Keratinocyte (primary cell): ENCODE results near the gene TRIP12.

Experiments used
- EZH2 ChIP-seq: IDR thresholded peaks from one replicate; pipeline ENCODE4 v1.6.1; 2012; ENCODE audit warnings: inconsistent platforms, mild to moderate bottlenecking, low read length, moderate library complexity
- TF ChIP-seq, protein P1 (sequence below), 3 experiments: IDR thresholded peaks in 1 of 3; conservative IDR thresholded peaks in 1 of 3; optimal IDR thresholded peaks in 1 of 3; 2 replicates in 2 of 3; 3 replicates in 1 of 3; pipeline versions ENCODE3 to v1.5.1; 2011; ENCODE audit warnings: low read length in 3 of 3, mild to moderate bottlenecking in 3 of 3, moderate library complexity in 2 of 3, control low read depth in 1 of 3, inconsistent platforms in 1 of 3; ENCODE audit not compliant: insufficient read depth in 2 of 3; ENCODE audit errors: extremely low read depth in 1 of 3

DNA sequence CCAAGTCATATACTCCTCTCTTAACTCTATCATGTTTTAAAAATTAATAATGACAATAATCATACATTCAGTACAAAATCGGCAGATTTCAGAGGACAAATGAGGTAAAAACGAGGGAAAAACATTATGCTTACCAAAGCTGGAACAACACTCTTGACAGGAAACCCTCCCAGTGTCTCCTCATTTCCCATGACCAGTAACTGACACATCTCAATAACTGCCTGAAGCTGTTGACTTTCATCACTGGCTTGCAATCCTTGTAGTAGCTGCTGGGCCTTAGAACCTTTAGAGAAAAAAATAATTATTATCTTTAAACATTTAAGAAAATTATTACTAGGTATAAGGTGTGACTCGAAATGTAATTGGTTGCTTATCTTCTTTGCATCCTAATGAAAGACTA is 103.6 kb downstream of the TRIP12 start:
- TF ChIP-seq, protein P1, sequence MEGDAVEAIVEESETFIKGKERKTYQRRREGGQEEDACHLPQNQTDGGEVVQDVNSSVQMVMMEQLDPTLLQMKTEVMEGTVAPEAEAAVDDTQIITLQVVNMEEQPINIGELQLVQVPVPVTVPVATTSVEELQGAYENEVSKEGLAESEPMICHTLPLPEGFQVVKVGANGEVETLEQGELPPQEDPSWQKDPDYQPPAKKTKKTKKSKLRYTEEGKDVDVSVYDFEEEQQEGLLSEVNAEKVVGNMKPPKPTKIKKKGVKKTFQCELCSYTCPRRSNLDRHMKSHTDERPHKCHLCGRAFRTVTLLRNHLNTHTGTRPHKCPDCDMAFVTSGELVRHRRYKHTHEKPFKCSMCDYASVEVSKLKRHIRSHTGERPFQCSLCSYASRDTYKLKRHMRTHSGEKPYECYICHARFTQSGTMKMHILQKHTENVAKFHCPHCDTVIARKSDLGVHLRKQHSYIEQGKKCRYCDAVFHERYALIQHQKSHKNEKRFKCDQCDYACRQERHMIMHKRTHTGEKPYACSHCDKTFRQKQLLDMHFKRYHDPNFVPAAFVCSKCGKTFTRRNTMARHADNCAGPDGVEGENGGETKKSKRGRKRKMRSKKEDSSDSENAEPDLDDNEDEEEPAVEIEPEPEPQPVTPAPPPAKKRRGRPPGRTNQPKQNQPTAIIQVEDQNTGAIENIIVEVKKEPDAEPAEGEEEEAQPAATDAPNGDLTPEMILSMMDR (optimal IDR thresholded peaks at IDR 0.05 in 1 of 3, IDR thresholded peaks at IDR 0.05 in 1 of 3, conservative IDR thresholded peaks at IDR 0.05 in 1 of 3; ENCODE audit: extremely low read depth in 1 of 3, insufficient read depth in 2 of 3, low read length in 3 of 3) = no peak
- no peak for TF ChIP-seq EZH2
